Transverse colon (tissue), 4 donors: ENCODE results near the gene AP1B1. TPM values are rescaled to one million over a fixed set of nuclear protein-coding genes. Genes with fewer than 3 reads are reported as not detected.

ENCODE experiments used
- DNase-seq: peaks from one replicate; pipeline ENCODE4 v3.0.0-alpha.2; 2019
- H3K27ac ChIP-seq, 4 donors: fragments of 200-600 bp; sonication (generic); 2 replicates each; pipeline ENCODE4 v1.5.1; 2016 to 2018; ENCODE audit warnings: inconsistent platforms in 4 of 4
- H3K27me3 ChIP-seq: fragments of 200-600 bp; sonication (generic); 2 replicates; pipeline ENCODE4 v1.5.1; 2017; ENCODE audit warnings: inconsistent platforms
- H3K36me3 ChIP-seq, 4 donors: fragments of 200-600 bp; sonication (generic); 2 replicates each; pipeline ENCODE4 v1.5.1; 2017 to 2019; ENCODE audit warnings: inconsistent platforms in 4 of 4
- H3K4me1 ChIP-seq, 4 donors: fragments of 200-600 bp; sonication (generic); 2 replicates each; pipeline ENCODE4 v1.5.1; 2017 to 2020; ENCODE audit warnings: inconsistent platforms in 4 of 4
- H3K4me3 ChIP-seq, 4 donors: fragments of 200-600 bp; sonication (generic); 1 replicate in 1 of 4; 2 replicates in 3 of 4; pipeline versions ENCODE4 v1.5.1 to v1.6.1; 2017 to 2019; ENCODE audit warnings: inconsistent platforms in 4 of 4
- H3K9me3 ChIP-seq, 2 donors: fragments of 200-600 bp; sonication (generic); 2 replicates each; pipeline ENCODE4 v1.5.1; 2017 to 2019; ENCODE audit warnings: inconsistent platforms in 2 of 2
- EP300 ChIP-seq: sonication (generic); formaldehyde crosslinking; IDR thresholded peaks from one replicate; pipeline ENCODE4 v1.6.1; 2017; ENCODE audit warnings: antibody characterized with exemption, low read depth
- POLR2A ChIP-seq: fragments of 450-650 bp; IDR thresholded peaks from one replicate; pipeline ENCODE4 v1.6.1; 2016; ENCODE audit warnings: antibody characterized with exemption, mild to moderate bottlenecking, moderate library complexity
- POLR2AphosphoS5 ChIP-seq, 3 donors: sonication (generic); formaldehyde crosslinking; IDR thresholded peaks; one replicate each; pipeline ENCODE4 v1.6.1; 2016; ENCODE audit warnings: antibody characterized with exemption in 3 of 3
- WGBS, 2 donors: methylation state at CpG; one replicate each; pipeline ENCODE4 v1.1.5; 2018; ENCODE audit warnings: low coverage in 1 of 2; 5-methylcytosine and 5-hydroxymethylcytosine counted together
- in situ Hi-C, 4 donors: fragments of 200-750 bp; cut with MboI; loops; one replicate each; pipeline versions ENCODE4 v1.15.0 to v1.15.1; 2017; ENCODE audit warnings: low sequenced_read_pairs in 3 of 4, low pct_ligation_motif_present in 1 of 4, low pct_unique_long_range_greater_than_20kb in 1 of 4
- intact Hi-C: fragments of 100-400 bp; cut with DNase I; formaldehyde crosslinking; loops from one replicate; pipeline ENCODE4 v1.15.1; 2023; ENCODE audit warnings: low total_unique reads
- total RNA-seq, 4 donors: library from RNA; depleted of rRNA; stranded (reverse); fragments of >200 nt; gene quantifications; one replicate each; pipeline ENCODE4 v1.1.0, GENCODE V29; 2016
- TF ChIP-seq, protein P1 (sequence below), 5 experiments: fragments of 200-600 bp in 3 of 5; fragments of 450-650 bp in 2 of 5; sonication (generic) in 3 of 5; IDR thresholded peaks; 1 replicate in 2 of 5; 2 replicates in 3 of 5; pipeline ENCODE4 v1.5.1; 2016 to 2017; ENCODE audit warnings: antibody characterized with exemption in 5 of 5, inconsistent platforms in 3 of 5, mild to moderate bottlenecking in 2 of 5, moderate library complexity in 1 of 5

Gene AP1B1
- total RNA-seq, 4 donors from 2014 or later = 45.6 to 107 (median 92.4) TPM

GRCh38 chr22:29390270-29390669 is 1.9 kb upstream of the AP1B1 start:
- intact Hi-C loops (loop anchor here (10.0 kb wide), 1 partner anchor 135 kb away; no protein-coding TSS in a partner anchor), in situ Hi-C loops (loop anchor here in 2 of 4 donors (10.0 to 25.0 kb wide), 2 partner anchors 103 to 135 kb away; no protein-coding TSS in a partner anchor)
- TF ChIP-seq POLR2AphosphoS5 (IDR thresholded peaks at IDR 0.05) (no peak), POLR2A (no peak), EP300 (no peak)
- Histone ChIP-seq H3K27ac (no peak overlapping the region), H3K4me3 (no peak overlapping the region), H3K4me1 (peaks cover 6 to 42% (median 30%) of the 10 kb centered on the region in 4 donors), H3K27me3 (no peaks in the 10 kb centered on the region), H3K9me3 (no peaks in the 10 kb centered on the region), H3K36me3 (no peaks in the 10 kb centered on the region)
- DNase-seq = no peak
- WGBS, 2 donors = 93 to 95% methylated on average over 6 of the region's 6 CpGs

- in situ Hi-C loops = loop anchor here in 1 of 4 donors (25.0 kb wide), 1 partner anchor 101 kb away; no protein-coding TSS in a partner anchor
- peak overlapping the region; percentile 83 to 93 (median 88) for H3K27ac ChIP-seq
- H3K9me3 ChIP-seq = no peaks in the 10 kb centered on the region
- DNase-seq = no peak
- intact Hi-C loops = no loop called here
- H3K4me1 ChIP-seq = peaks cover 6 to 51% (median 40%) of the 10 kb centered on the region in 4 donors
- H3K27me3 ChIP-seq = no peaks in the 10 kb centered on the region
- no peaks in the 10 kb centered on the region for H3K36me3 ChIP-seq
- TF ChIP-seq, protein P1, sequence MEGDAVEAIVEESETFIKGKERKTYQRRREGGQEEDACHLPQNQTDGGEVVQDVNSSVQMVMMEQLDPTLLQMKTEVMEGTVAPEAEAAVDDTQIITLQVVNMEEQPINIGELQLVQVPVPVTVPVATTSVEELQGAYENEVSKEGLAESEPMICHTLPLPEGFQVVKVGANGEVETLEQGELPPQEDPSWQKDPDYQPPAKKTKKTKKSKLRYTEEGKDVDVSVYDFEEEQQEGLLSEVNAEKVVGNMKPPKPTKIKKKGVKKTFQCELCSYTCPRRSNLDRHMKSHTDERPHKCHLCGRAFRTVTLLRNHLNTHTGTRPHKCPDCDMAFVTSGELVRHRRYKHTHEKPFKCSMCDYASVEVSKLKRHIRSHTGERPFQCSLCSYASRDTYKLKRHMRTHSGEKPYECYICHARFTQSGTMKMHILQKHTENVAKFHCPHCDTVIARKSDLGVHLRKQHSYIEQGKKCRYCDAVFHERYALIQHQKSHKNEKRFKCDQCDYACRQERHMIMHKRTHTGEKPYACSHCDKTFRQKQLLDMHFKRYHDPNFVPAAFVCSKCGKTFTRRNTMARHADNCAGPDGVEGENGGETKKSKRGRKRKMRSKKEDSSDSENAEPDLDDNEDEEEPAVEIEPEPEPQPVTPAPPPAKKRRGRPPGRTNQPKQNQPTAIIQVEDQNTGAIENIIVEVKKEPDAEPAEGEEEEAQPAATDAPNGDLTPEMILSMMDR (IDR thresholded peaks at IDR 0.05) = no peak
- no peak for TF ChIP-seq POLR2AphosphoS5 (IDR thresholded peaks at IDR 0.05)
- no peak for TF ChIP-seq EP300
- no peak for TF ChIP-seq POLR2A
- 14% methylated on average over 9 of the region's 9 CpGs; no CpG with 5 or more reads in 1 of the 2 donors for WGBS, 2 donors
- H3K4me3 ChIP-seq = peak overlapping the region; percentile 57 to 83 (median 74)
These were observed 355 bp upstream of the AP1B1 start for GRCh38 chr22:29388759-29389090.

GRCh38 chr22:29386708-29387107 is 1.7 kb downstream of the AP1B1 start:
- H3K27ac ChIP-seq = peak overlapping the region; percentile 35 to 93 (median 86)
- peaks cover 6 to 68% (median 51%) of the 10 kb centered on the region in 4 donors for H3K4me1 ChIP-seq
- H3K36me3 ChIP-seq = no peaks in the 10 kb centered on the region
- intact Hi-C loops (no loop called here), in situ Hi-C loops (loop anchor here in 1 of 4 donors (25.0 kb wide), 1 partner anchor 99 kb away; no protein-coding TSS in a partner anchor)
- no peak for DNase-seq
- WGBS, 2 donors = 74 to 86% methylated on average over 3 to 8 of the region's 8 CpGs
- no peaks in the 10 kb centered on the region for H3K9me3 ChIP-seq
- peak overlapping the region in 1 of 4 donors; percentile 70 for H3K4me3 ChIP-seq
- TF ChIP-seq POLR2A (no peak), POLR2AphosphoS5 (IDR thresholded peaks at IDR 0.05) (no peak), EP300 (no peak)
- TF ChIP-seq, protein P1 (IDR thresholded peaks at IDR 0.05) = no peak
- no peaks in the 10 kb centered on the region for H3K27me3 ChIP-seq

DNA sequence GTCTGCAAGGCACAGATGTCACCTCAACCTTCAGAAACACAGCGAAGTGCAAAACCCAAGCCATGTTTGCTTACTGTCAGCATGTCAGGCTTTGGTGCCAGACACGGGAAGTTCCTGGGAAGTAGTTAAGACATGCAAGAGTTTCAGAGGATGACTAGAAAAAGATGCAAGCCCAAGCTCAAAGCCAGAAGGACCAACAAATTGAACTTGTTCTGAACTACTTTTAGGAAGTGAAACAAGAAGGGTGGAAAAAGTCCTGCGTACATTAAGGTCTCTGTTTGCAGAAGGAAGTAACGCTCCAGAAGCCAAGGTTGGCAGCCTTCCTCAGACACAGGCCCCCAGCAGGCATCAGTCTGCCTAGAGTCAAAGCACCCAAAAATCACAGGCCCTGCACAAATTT is 2.6 kb downstream of the AP1B1 start:
- Histone ChIP-seq H3K9me3 (no peaks in the 10 kb centered on the region), H3K4me1 (peaks cover 6 to 71% (median 51%) of the 10 kb centered on the region in 4 donors), H3K27ac (peak overlapping the region; percentile 35 to 93 (median 86)), H3K36me3 (no peaks in the 10 kb centered on the region), H3K4me3 (no peak overlapping the region), H3K27me3 (no peaks in the 10 kb centered on the region)
- in situ Hi-C loops (loop anchor here in 1 of 4 donors (25.0 kb wide), 1 partner anchor 98 kb away; no protein-coding TSS in a partner anchor), intact Hi-C loops (no loop called here)
- TF ChIP-seq POLR2A (peak; percentile 19), POLR2AphosphoS5 (IDR thresholded peaks at IDR 0.05) (no peak)
- TF ChIP-seq, protein P1 (IDR thresholded peaks at IDR 0.05) = no peak
- DNase-seq = peak; percentile 44
- 35 to 45% methylated on average over 2 to 4 of the region's 4 CpGs for WGBS, 2 donors
